GM12872 (cell line): ENCODE results near the gene ISLR.

ENCODE experiments used
- CTCF ChIP-seq: IDR thresholded peaks from 3 replicates; pipeline ENCODE4 v1.5.1; 2011; ENCODE audit warnings: low read depth, mild to moderate bottlenecking, low read length, moderate library complexity; ENCODE audit not compliant: insufficient read depth

Gene ISLR

GRCh38 chr15:74202452-74203401 lies 29.2 kb downstream of the ISLR start, which contains the start of gene STRA6:
Gene STRA6, minus strand, starts transcription at chr15:74202787. Its CDS starts 520 bp downstream, at chr15:74202267.
- no peak for TF ChIP-seq CTCF

- TF ChIP-seq CTCF: no peak
Measured at GRCh38 chr15:74203914-74204431, 30.5 kb downstream of the ISLR start.

- no peak for TF ChIP-seq CTCF
Measured at GRCh38 chr15:74205582-74205947, 32.1 kb downstream of the ISLR start.

GRCh38 chr15:74206801-74207281 lies 33.3 kb downstream of the ISLR start:
- no peak for TF ChIP-seq CTCF

- no peak for TF ChIP-seq CTCF
Measured at GRCh38 chr15:74207652-74208440, 34.3 kb downstream of the ISLR start.

- TF ChIP-seq CTCF: no peak
Measured at GRCh38 chr15:74208496-74208895, 35.0 kb downstream of the ISLR start.
